Measurements from ENCODE around the gene PAPOLA.

Gene PAPOLA

DNA sequence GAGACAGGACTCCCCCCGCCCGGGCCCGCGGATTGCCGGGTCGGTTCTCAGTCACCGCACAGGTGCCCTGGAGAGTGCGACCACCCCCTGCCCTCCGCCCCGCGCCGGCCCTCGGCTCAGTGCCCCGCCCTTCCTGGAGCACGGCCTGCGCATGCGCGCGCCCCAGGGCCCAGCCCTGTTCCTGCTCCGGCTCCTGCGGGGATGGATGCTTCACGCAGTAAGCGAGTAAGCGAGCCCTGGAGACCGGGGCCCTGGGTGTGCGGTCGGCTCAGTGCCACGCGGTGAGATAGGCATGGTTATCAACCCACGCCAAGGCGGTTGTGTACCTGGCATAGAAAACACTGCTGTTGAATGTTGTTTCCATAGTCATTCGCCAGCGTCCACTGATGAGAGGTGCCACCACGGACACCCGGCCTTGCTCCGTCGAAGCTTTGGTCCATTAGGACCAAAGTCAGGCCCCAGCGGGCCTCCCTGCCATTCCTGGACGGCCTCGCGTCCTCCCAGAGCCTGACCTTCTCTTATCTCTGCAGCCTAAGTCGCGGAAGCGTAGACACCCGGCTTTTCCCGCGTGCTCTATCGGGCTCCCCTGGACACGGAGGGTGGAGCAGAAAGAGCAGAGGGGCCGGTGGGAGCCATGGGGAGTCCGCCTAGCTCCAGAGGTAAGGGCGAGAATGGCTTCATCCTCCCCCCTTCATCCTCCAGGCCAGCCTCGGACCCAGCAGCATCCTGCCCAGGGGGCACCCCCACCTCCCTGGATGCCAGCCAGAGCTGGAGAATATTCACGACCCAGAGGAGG lies 90.6 kb downstream of the PAPOLA start:
- TF ChIP-seq, protein P1, sequence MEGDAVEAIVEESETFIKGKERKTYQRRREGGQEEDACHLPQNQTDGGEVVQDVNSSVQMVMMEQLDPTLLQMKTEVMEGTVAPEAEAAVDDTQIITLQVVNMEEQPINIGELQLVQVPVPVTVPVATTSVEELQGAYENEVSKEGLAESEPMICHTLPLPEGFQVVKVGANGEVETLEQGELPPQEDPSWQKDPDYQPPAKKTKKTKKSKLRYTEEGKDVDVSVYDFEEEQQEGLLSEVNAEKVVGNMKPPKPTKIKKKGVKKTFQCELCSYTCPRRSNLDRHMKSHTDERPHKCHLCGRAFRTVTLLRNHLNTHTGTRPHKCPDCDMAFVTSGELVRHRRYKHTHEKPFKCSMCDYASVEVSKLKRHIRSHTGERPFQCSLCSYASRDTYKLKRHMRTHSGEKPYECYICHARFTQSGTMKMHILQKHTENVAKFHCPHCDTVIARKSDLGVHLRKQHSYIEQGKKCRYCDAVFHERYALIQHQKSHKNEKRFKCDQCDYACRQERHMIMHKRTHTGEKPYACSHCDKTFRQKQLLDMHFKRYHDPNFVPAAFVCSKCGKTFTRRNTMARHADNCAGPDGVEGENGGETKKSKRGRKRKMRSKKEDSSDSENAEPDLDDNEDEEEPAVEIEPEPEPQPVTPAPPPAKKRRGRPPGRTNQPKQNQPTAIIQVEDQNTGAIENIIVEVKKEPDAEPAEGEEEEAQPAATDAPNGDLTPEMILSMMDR (conservative IDR thresholded peaks at IDR 0.05; ENCODE audit: control insufficient read depth, insufficient read depth, low read depth, low read length): no peak
- H3K4me3 ChIP-seq (ENCODE audit: control insufficient read depth, low read depth, low read length): peak overlapping the region; percentile 43
- DNase-seq (ENCODE audit: low read depth): peak; percentile 32

DNA sequence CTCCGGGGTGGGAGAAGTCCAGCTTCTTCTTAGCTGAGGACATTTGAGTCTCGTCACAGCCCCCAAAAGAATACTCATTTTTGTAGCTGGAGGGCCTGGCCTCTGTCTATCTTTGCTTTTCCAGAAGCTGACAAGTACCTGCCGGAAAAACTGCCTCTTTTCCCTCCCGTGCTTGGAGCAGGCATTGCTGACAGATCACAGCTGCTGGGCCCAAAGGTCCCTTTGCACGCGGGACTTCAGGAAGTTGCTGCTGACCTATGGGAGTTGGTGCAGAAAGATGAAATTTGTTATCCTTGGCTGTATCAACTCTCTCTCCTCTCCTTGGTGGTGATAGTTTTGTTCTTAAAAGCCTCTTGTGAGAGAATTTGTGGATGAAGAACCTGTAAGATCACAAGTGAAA lies 92.8 kb downstream of the PAPOLA start:
- TF ChIP-seq, protein P1 (conservative IDR thresholded peaks at IDR 0.05; ENCODE audit: control insufficient read depth, insufficient read depth, low read depth, low read length): no peak
- no peak overlapping the region for H3K4me3 ChIP-seq (ENCODE audit: control insufficient read depth, low read depth, low read length)
- DNase-seq (ENCODE audit: low read depth): no peak

DNA sequence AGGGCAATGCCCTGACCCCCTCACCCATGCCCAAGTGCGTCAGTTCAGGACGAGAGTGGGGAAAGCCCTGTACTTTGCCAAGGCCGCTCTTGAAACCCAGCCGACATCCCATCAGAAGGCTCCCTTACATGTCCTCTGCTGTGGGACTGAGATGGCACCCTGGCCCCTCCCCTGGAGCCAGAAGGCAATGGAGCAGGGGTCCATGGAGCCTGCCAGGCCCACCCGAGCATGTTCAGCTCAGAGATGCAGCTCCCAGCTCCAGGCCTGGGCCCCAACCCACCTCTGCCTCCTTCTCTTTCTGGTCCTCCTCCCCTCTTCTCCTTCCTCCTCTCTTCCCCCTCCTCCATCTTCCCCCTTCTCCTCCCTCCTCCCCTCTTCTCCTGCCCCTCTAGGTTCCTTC lies 95.5 kb downstream of the PAPOLA start:
- H3K4me3 ChIP-seq (ENCODE audit: control insufficient read depth, low read depth, low read length): no peak overlapping the region
- DNase-seq (ENCODE audit: low read depth): no peak
- TF ChIP-seq, protein P1 (conservative IDR thresholded peaks at IDR 0.05; ENCODE audit: control insufficient read depth, insufficient read depth, low read depth, low read length): no peak

DNA sequence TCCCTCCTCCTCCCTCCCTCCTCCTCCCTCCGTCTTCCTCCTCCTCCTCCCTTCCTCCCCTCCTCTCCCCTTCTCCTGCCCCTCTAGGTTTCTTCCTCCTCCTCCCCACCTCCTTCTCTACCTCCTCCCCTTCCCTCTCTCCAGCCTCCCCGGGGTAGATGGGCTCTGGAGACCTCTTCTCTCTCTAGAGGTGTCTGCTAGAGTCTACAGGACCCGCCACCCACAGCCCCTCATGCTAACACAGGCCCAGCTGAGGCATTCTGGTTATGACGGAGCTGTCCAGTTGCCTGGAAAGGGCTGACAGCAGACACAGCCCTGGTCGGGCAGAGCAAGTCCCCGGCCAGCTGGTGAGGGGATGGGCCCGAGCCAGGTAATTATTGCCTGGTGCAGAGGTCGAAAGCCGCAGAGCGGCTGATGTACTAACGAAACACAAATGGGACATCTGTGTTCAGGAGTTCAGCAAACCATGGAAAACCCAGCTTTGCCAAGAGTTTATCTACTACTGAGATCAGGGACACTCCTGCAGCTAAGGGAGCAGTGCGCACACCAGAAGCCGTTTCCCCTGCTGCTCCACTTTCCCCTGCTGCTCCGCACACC lies 96.2 kb downstream of the PAPOLA start:
- H3K4me3 ChIP-seq (ENCODE audit: control insufficient read depth, low read depth, low read length): no peak overlapping the region
- TF ChIP-seq, protein P1 (conservative IDR thresholded peaks at IDR 0.05; ENCODE audit: control insufficient read depth, insufficient read depth, low read depth, low read length): no peak
- no peak for DNase-seq (ENCODE audit: low read depth)

DNA sequence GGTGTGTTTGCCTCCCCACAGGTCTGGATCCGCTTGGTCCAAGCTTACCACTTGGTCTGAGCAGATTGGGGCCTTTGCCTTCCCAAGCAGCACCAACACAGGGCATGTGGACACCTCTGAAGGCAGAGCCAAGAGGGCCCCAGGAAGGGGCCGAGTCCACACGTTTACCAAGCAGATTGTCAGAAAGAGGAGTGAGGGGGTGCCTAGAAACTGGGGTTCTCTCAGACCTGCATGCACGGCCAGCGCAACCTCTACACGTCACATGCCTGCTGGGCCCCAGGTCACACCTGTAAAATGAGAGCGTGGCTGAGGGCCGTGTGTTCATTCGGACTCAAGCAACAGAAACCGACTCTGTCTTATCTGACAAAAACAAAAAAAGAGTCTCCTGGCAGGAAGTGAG lies 96.9 kb downstream of the PAPOLA start:
- DNase-seq (ENCODE audit: low read depth): no peak
- H3K4me3 ChIP-seq (ENCODE audit: control insufficient read depth, low read depth, low read length): no peak overlapping the region

DNA sequence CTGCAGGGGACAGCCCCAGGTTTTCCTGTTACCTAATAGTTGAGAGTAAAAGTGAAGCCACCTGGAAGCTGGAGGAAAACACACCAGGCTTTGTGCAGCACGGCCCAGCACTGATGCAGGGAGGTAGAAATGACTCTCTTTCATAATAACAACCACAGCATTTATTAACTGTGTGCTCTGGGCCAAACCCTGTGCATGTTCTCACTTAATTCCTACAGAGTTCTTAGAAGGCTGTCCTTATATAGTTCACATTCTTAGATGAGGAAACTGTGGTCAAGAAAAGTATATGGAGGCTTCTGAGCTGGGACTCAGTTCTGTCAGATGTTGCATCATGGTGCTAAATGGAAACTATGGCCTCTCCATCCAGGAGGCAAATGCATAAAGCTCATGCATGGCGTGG lies 100.0 kb downstream of the PAPOLA start:
- DNase-seq (ENCODE audit: low read depth): no peak
- TF ChIP-seq, protein P1 (conservative IDR thresholded peaks at IDR 0.05; ENCODE audit: control insufficient read depth, insufficient read depth, low read depth, low read length): no peak
- no peak overlapping the region for H3K4me3 ChIP-seq (ENCODE audit: control insufficient read depth, low read depth, low read length)

More for the DNA sequence above, 96.9 kb downstream of the PAPOLA start:
- TF ChIP-seq, protein P1 (conservative IDR thresholded peaks at IDR 0.05; ENCODE audit: control insufficient read depth, insufficient read depth, low read depth, low read length): no peak

Data from fibroblast of mammary gland (primary cell).